HL-60/S4 treated with retinoic acid at 250 ng/mL for 4 days and 3 days (cell line): Measurements from ENCODE around the gene IFI44L.

ENCODE experiments used
- in situ Hi-C: fragments of 300-500 bp; cut with MboI; formaldehyde crosslinking; loops from 2 replicates; pipeline ENCODE4 v1.7.0; 2022; ENCODE audit warnings: low sequenced_read_pairs

IFI44L gene

GRCh38 chr1:78619803-78620579, at the start of gene IFI44L:
IFI44L (plus strand) TSS chr1:78620448; CDS start chr1:78627916, 7,468 bp downstream.
- in situ Hi-C loops: no loop called here

- in situ Hi-C loops: no loop called here
Measured at GRCh38 chr1:78570539-78570938, 49.7 kb upstream of the IFI44L start.

- in situ Hi-C loops: no loop called here
Measured at GRCh38 chr1:78577257-78578100, 42.8 kb upstream of the IFI44L start.

- in situ Hi-C loops: no loop called here
Measured at GRCh38 chr1:78586572-78586971, 33.7 kb upstream of the IFI44L start.

GRCh38 chr1:78587211-78587610, 33.0 kb upstream of the IFI44L start:
- in situ Hi-C loops: no loop called here

- in situ Hi-C loops: no loop called here
Measured at GRCh38 chr1:78591971-78592370, 28.3 kb upstream of the IFI44L start.

- in situ Hi-C loops: no loop called here
Measured at GRCh38 chr1:78599294-78599693, 21.0 kb upstream of the IFI44L start.

- in situ Hi-C loops: no loop called here
Measured at GRCh38 chr1:78601068-78601467, 19.2 kb upstream of the IFI44L start.

GRCh38 chr1:78603206-78603605, 17.0 kb upstream of the IFI44L start:
- in situ Hi-C loops: no loop called here

GRCh38 chr1:78604643-78605042, 15.6 kb upstream of the IFI44L start:
- in situ Hi-C loops: no loop called here

GRCh38 chr1:78606274-78606673, 14.0 kb upstream of the IFI44L start:
- in situ Hi-C loops: no loop called here

GRCh38 chr1:78607334-78607927, 12.8 kb upstream of the IFI44L start:
- in situ Hi-C loops: no loop called here

GRCh38 chr1:78607944-78608343, 12.3 kb upstream of the IFI44L start:
- in situ Hi-C loops: no loop called here

GRCh38 chr1:78617615-78618026, 2.6 kb upstream of the IFI44L start:
- in situ Hi-C loops: no loop called here

- in situ Hi-C loops: no loop called here
Measured at GRCh38 chr1:78619032-78619431, 1.2 kb upstream of the IFI44L start.

- in situ Hi-C loops: no loop called here
Measured at GRCh38 chr1:78619446-78619802, 824 bp upstream of the IFI44L start.

GRCh38 chr1:78620666-78621065, 418 bp downstream of the IFI44L start:
- in situ Hi-C loops: no loop called here

GRCh38 chr1:78622548-78622947, 2.3 kb downstream of the IFI44L start:
- in situ Hi-C loops: no loop called here

GRCh38 chr1:78624035-78624434, 3.8 kb downstream of the IFI44L start:
- in situ Hi-C loops: no loop called here

GRCh38 chr1:78627321-78627720, 7.1 kb downstream of the IFI44L start:
- in situ Hi-C loops: no loop called here

- in situ Hi-C loops: no loop called here
Measured at GRCh38 chr1:78630600-78630999, 10.4 kb downstream of the IFI44L start.

- in situ Hi-C loops: no loop called here
Measured at GRCh38 chr1:78633209-78633608, 13.0 kb downstream of the IFI44L start.
